Muscle of back (tissue), 11 donors: ENCODE data around the gene CNTNAP5. TPM values are rescaled to one million over a fixed set of nuclear protein-coding genes. Genes with fewer than 3 reads are reported as not detected.
"Not testable (repeated sequence)": the region's sequence is repeated elsewhere in the genome, so short reads cannot be mapped to it uniquely, and the experiment has no call there.

Experiments
- DNase-seq, 3 donors: peaks; one replicate each; pipeline versions ENCODE4 v3.0.0 to v3.0.0-alpha.2; 2013
- polyA plus RNA-seq, 10 donors: library from polyadenylated mRNA; unstranded; fragments of 120-200 nt; gene quantifications; one replicate each; pipeline ENCODE4 v1.2.1, GENCODE V29; 2013; ENCODE audit not compliant: insufficient read length in 10 of 10

Gene CNTNAP5
- polyA plus RNA-seq, 10 donors: 0.14 to 0.47 (median 0.19) TPM

- DNase-seq: no peak
These were observed 295.1 kb downstream of the CNTNAP5 start for GRCh38 chr2:124320051-124320688.

GRCh38 chr2:124323321-124323720 lies 298.2 kb downstream of the CNTNAP5 start:
- DNase-seq: no peak

- DNase-seq: no peak
These were observed 300.8 kb downstream of the CNTNAP5 start for GRCh38 chr2:124325667-124326440.

GRCh38 chr2:124327303-124327702 lies 302.2 kb downstream of the CNTNAP5 start:
- DNase-seq: no peak

- no peak for DNase-seq
These were observed 303.3 kb downstream of the CNTNAP5 start for GRCh38 chr2:124328397-124328796.

GRCh38 chr2:124333784-124334183 lies 308.7 kb downstream of the CNTNAP5 start:
- DNase-seq: no peak

GRCh38 chr2:124335058-124335457 lies 310.0 kb downstream of the CNTNAP5 start:
- no peak for DNase-seq

GRCh38 chr2:124339709-124340108 lies 314.6 kb downstream of the CNTNAP5 start:
- peak in 1 of 3 donors; percentile 7 for DNase-seq

GRCh38 chr2:124343827-124344498 lies 318.9 kb downstream of the CNTNAP5 start:
- DNase-seq: no peak

- no peak for DNase-seq
These were observed 322.1 kb downstream of the CNTNAP5 start for GRCh38 chr2:124347209-124347608.

GRCh38 chr2:124353656-124354055 lies 328.6 kb downstream of the CNTNAP5 start:
- DNase-seq: no peak

- DNase-seq: no peak
These were observed 329.4 kb downstream of the CNTNAP5 start for GRCh38 chr2:124354466-124354865.

- not testable (repeated sequence) for DNase-seq
These were observed 336.9 kb downstream of the CNTNAP5 start for GRCh38 chr2:124361966-124362365.

- DNase-seq: no peak
These were observed 344.1 kb downstream of the CNTNAP5 start for GRCh38 chr2:124369181-124369580.

- DNase-seq: no peak
These were observed 355.2 kb downstream of the CNTNAP5 start for GRCh38 chr2:124380221-124380749.

GRCh38 chr2:124382067-124382618 lies 357.1 kb downstream of the CNTNAP5 start:
- no peak for DNase-seq

GRCh38 chr2:124395961-124396360 lies 370.9 kb downstream of the CNTNAP5 start:
- DNase-seq: no peak

GRCh38 chr2:124402274-124402673 lies 377.2 kb downstream of the CNTNAP5 start:
- DNase-seq: no peak

- not testable (repeated sequence) for DNase-seq
These were observed 382.9 kb downstream of the CNTNAP5 start for GRCh38 chr2:124407836-124408534.

- no peak for DNase-seq
These were observed 399.0 kb downstream of the CNTNAP5 start for GRCh38 chr2:124424074-124424473.

GRCh38 chr2:124426122-124426521 lies 401.0 kb downstream of the CNTNAP5 start:
- no peak for DNase-seq

- DNase-seq: no peak
These were observed 401.5 kb downstream of the CNTNAP5 start for GRCh38 chr2:124426625-124427024.
